Thoracic aorta (tissue), 2 donors: ENCODE data around the gene KCP. TPM values are rescaled to one million over a fixed set of nuclear protein-coding genes. Genes with fewer than 3 reads are reported as not detected.

ENCODE experiments used
- ATAC-seq: fragments of 150-250 bp; one replicate; pipeline ENCODE4 v1.8.0; 2017; ENCODE audit warnings: low read depth; ENCODE audit not compliant: insufficient number of reproducible peaks, low FRiP score
- DNase-seq: peaks from one replicate; pipeline ENCODE4 v3.0.0-alpha.2; 2020; ENCODE audit warnings: low spot score
- H3K27ac ChIP-seq, 2 donors: fragments of 200-600 bp; sonication (generic); 1 replicate in 1 of 2; 2 replicates in 1 of 2; pipeline ENCODE4 v1.5.1; 2016; ENCODE audit warnings: mild to moderate bottlenecking in 2 of 2, moderate library complexity in 2 of 2
- H3K27me3 ChIP-seq: fragments of 200-600 bp; sonication (generic); replicated peaks from 2 replicates; pipeline ENCODE4 v1.6.0; 2016; ENCODE audit warnings: mild to moderate bottlenecking; ENCODE audit not compliant: insufficient read depth
- H3K36me3 ChIP-seq: fragments of 200-600 bp; sonication (generic); one replicate; pipeline ENCODE4 v1.5.1; 2016
- H3K4me1 ChIP-seq, 2 donors: fragments of 200-600 bp; sonication (generic); 1 replicate in 1 of 2; 2 replicates in 1 of 2; pipeline versions ENCODE4 v1.5.1 to v1.6.0; 2016; ENCODE audit warnings: low read depth in 2 of 2, mild to moderate bottlenecking in 1 of 2; ENCODE audit not compliant: control insufficient read depth in 1 of 2
- H3K4me3 ChIP-seq: fragments of 200-600 bp; sonication (generic); 2 replicates; pipeline ENCODE4 v1.5.1; 2016; ENCODE audit warnings: mild to moderate bottlenecking
- H3K9me3 ChIP-seq: fragments of 200-600 bp; sonication (generic); 2 replicates; pipeline ENCODE4 v1.5.1; 2016
- CTCF ChIP-seq: fragments of 200-600 bp; sonication (generic); IDR thresholded peaks from one replicate; pipeline ENCODE4 v1.5.1; 2019; ENCODE audit warnings: antibody characterized with exemption
- total RNA-seq, 2 donors: library from RNA; depleted of rRNA; stranded (reverse); fragments of >200 nt; gene quantifications; one replicate each; pipeline versions ENCODE4 v1.1.0 to v1.2.3, GENCODE V29; 2016

KCP gene
- total RNA-seq, 2 donors from 2014 or later = 0.81 to 2.0 TPM

GRCh38 chr7:128934361-128935341 is 24.1 kb upstream of the KCP start:
- no peaks in the 10 kb centered on the region for H3K36me3 ChIP-seq
- no peaks in the 10 kb centered on the region for H3K27me3 ChIP-seq
- peaks cover 0 to 15% of the 10 kb centered on the region in 2 donors for H3K4me1 ChIP-seq
- ATAC-seq = no peak
- H3K9me3 ChIP-seq = no peaks in the 10 kb centered on the region
- H3K4me3 ChIP-seq = no peak overlapping the region
- DNase-seq = no peak
- TF ChIP-seq CTCF = no peak
- no peak overlapping the region for H3K27ac ChIP-seq

- no peak overlapping the region for H3K27ac ChIP-seq
- DNase-seq = no peak
- no peak for ATAC-seq
- peaks cover 0 to 11% of the 10 kb centered on the region in 2 donors for H3K4me1 ChIP-seq
- no peak overlapping the region for H3K4me3 ChIP-seq
- no peaks in the 10 kb centered on the region for H3K9me3 ChIP-seq
- H3K36me3 ChIP-seq = no peaks in the 10 kb centered on the region
- no peak for TF ChIP-seq CTCF
- no peaks in the 10 kb centered on the region for H3K27me3 ChIP-seq
These were observed 22.8 kb upstream of the KCP start for GRCh38 chr7:128933180-128933891.

- Histone ChIP-seq H3K27ac (no peak overlapping the region), H3K4me1 (peaks cover 0 to 6% of the 10 kb centered on the region in 2 donors), H3K9me3 (no peaks in the 10 kb centered on the region), H3K36me3 (no peaks in the 10 kb centered on the region), H3K4me3 (no peak overlapping the region), H3K27me3 (no peaks in the 10 kb centered on the region)
- DNase-seq (no peak), ATAC-seq (no peak)
- TF ChIP-seq CTCF = no peak
These were observed 22.3 kb upstream of the KCP start for GRCh38 chr7:128932862-128933179.

GRCh38 chr7:128931965-128932861 is 21.7 kb upstream of the KCP start:
- Histone ChIP-seq H3K27me3 (no peaks in the 10 kb centered on the region), H3K4me3 (no peak overlapping the region), H3K36me3 (no peaks in the 10 kb centered on the region), H3K27ac (no peak overlapping the region), H3K9me3 (no peaks in the 10 kb centered on the region), H3K4me1 (no peaks in the 10 kb centered on the region)
- no peak for TF ChIP-seq CTCF
- DNase-seq (no peak), ATAC-seq (no peak)
